SU-DHL-6 (cell line): Measurements from ENCODE around the gene PTH2.

Experiments used
- H2AFZ ChIP-seq: fragments of 200-600 bp; sonication (generic); 2 replicates; pipeline ENCODE4 v1.6.1; 2014; ENCODE audit warnings: low read depth, mild to moderate bottlenecking, moderate library complexity, mixed read lengths, antibody characterized with exemption, low read length; ENCODE audit not compliant: severe bottlenecking
- H3F3A ChIP-seq: fragments of 200-600 bp; shearing (Covaris generic); 2 replicates; pipeline ENCODE4 v1.6.0; 2016; ENCODE audit warnings: antibody characterized with exemption, mild to moderate bottlenecking; ENCODE audit not compliant: insufficient read depth
- H3K27ac ChIP-seq: fragments of 200-600 bp; sonication (generic); 2 replicates; pipeline ENCODE4 v1.5.1; 2016; ENCODE audit warnings: low read depth, mild to moderate bottlenecking, low read length, moderate library complexity, mixed read lengths
- H3K27me3 ChIP-seq: fragments of 200-600 bp; sonication (generic), shearing (Covaris generic); 2 replicates; pipeline ENCODE4 v1.6.0; 2014; ENCODE audit warnings: mild to moderate bottlenecking, low read length
- H3K36me3 ChIP-seq: fragments of 200-600 bp; sonication (generic); 2 replicates; pipeline ENCODE4 v1.6.1; 2014; ENCODE audit warnings: mild to moderate bottlenecking, low read length, mixed read lengths
- H3K4me2 ChIP-seq: fragments of 300-600, 200-600 bp; shearing (Covaris generic), sonication (generic); 2 replicates; pipeline ENCODE4 v1.6.0; 2014; ENCODE audit warnings: low read length, low read depth, mild to moderate bottlenecking; ENCODE audit not compliant: poor library complexity, severe bottlenecking
- H3K4me3 ChIP-seq: fragments of 200-600 bp; sonication (generic); 2 replicates; pipeline ENCODE4 v1.5.1; 2014; ENCODE audit warnings: antibody characterized with exemption, low read length, mild to moderate bottlenecking, mixed read lengths; ENCODE audit not compliant: insufficient read depth, poor library complexity, severe bottlenecking
- H3K79me2 ChIP-seq: fragments of 200-600 bp; sonication (generic); 2 replicates; pipeline ENCODE4 v1.6.1; 2014; ENCODE audit warnings: mild to moderate bottlenecking, low read length, moderate library complexity; ENCODE audit not compliant: insufficient read depth
- H3K9ac ChIP-seq: fragments of 200-600 bp; sonication (generic); 2 replicates; pipeline ENCODE4 v1.7.0; 2014; ENCODE audit warnings: mild to moderate bottlenecking, low read length
- H3K9me2 ChIP-seq: fragments of 200-600 bp; sonication (generic); replicated peaks from 2 replicates; pipeline ENCODE4 v1.6.1; 2014; ENCODE audit warnings: low read length; ENCODE audit not compliant: insufficient read depth
- H3K9me3 ChIP-seq: fragments of 200-600 bp; sonication (generic); 2 replicates; pipeline ENCODE4 v1.6.1; 2014; ENCODE audit warnings: low read length, mixed read lengths; ENCODE audit not compliant: insufficient read depth
- H4K20me1 ChIP-seq: fragments of 200-600 bp; sonication (generic); 2 replicates; pipeline ENCODE4 v1.6.1; 2014; ENCODE audit warnings: low read depth, mild to moderate bottlenecking, antibody characterized with exemption, low read length, moderate library complexity, mixed read lengths
- CTCF ChIP-seq: fragments of 200-600 bp; sonication (generic); IDR thresholded peaks from one replicate; pipeline ENCODE4 v1.5.1; 2017; ENCODE audit warnings: antibody characterized with exemption, mild to moderate bottlenecking, low read length, moderate library complexity; ENCODE audit not compliant: insufficient read depth, poor library complexity, severe bottlenecking
- EZH2phosphoT487 ChIP-seq: fragments of 200-600 bp; sonication (generic), shearing (Covaris generic); conservative IDR thresholded peaks from 2 replicates; pipeline ENCODE4 v1.6.1; 2018; ENCODE audit warnings: mild to moderate bottlenecking, antibody characterized with exemption, low read length, moderate library complexity, mixed read lengths

PTH2 gene, protein sequence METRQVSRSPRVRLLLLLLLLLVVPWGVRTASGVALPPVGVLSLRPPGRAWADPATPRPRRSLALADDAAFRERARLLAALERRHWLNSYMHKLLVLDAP

DNA sequence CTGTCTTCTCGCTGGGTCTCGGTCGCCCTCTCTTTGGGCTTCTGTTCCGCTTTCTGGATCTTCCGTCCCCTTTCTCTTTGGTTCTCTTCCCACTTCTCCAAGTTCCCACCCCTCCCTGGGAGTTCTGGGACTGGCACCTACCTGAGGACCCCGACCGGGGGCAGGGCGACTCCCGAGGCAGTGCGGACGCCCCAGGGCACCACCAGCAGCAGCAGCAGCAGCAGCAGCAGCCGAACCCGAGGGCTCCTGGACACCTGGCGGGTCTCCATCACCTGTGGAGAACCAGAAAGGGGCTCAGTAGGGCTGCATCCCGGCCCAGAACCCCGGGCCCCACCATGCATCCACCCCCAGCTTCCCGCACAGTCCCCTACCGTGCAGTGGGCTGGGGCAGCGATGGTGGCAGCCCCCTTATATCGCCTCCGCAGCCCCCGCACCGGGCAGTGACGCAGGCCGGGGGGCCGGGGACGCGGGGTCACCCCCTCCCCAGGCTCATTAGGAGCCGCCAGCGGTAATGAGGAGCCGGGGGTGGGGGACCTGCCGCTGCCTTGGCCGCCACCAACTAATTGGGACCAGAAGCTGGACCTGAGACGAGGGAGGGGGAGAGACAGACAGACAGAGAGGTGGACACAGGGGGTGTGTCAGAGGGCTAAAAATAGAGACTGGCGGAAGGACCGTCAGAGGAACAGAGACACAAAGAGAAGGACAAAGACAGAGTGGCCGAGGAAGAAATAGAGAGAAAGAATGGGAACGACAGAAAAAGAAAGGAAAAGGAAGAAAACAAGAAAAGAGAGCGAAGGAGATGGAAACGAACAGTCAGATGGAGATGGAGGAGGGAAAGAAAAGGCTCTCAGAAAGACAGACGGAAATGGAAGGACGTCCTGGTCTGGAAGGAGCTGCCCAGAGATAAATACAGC lies at the start of gene PTH2:
Gene PTH2, minus strand, starts transcription at position 371 of the 914 bp plus-strand sequence. Its CDS starts 102 bp downstream, at position 269.
- no peaks in the 10 kb centered on the region for H3K27me3 ChIP-seq
- no peaks in the 10 kb centered on the region for H3K36me3 ChIP-seq
- H3K4me2 ChIP-seq = no peak within 1 kb of the TSS
- H3K9me3 ChIP-seq = no peaks in the 10 kb centered on the region
- no peaks in the 10 kb centered on the region for H3F3A ChIP-seq
- no peaks in the 10 kb centered on the region for H3K79me2 ChIP-seq
- H3K4me3 ChIP-seq = no peak within 1 kb of the TSS
- no peak within 1 kb of the TSS for H3K9ac ChIP-seq
- no peak within 1 kb of the TSS for H2AFZ ChIP-seq
- H3K9me2 ChIP-seq = no peaks in the 10 kb centered on the region
- no peak for TF ChIP-seq CTCF
- no peak for TF ChIP-seq EZH2phosphoT487
- no peak within 1 kb of the TSS for H3K27ac ChIP-seq
- H4K20me1 ChIP-seq = no peaks in the 10 kb centered on the region

GRCh38 chr19:49472936-49473335 lies 49.7 kb upstream of the PTH2 start:
- Histone ChIP-seq H3K27me3 (no peaks in the 10 kb centered on the region), H3K27ac (no peak overlapping the region)

DNA sequence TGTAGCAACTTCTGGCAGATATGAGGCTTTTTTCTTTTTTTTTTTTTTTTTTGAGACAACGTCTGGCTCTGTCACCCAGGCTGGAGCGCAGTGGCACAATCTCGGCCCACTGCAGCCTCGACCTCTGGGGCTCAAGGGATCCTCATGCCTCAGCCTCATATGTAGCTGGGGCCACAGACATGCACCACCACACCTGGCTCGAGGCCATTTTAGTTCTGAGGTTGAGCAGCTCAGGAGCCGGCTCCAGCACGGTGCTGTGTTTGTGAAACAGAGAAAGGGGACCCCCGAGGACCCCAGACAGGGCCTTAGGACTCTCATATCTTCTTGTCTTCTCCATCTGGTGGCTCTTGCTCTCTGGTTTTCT lies 47.4 kb upstream of the PTH2 start:
- Histone ChIP-seq H3F3A (peaks cover 13% of the 10 kb centered on the region; the same call in 1 of the 2 replicates), H3K9me2 (no peaks in the 10 kb centered on the region), H3K9ac (no peak overlapping the region), H4K20me1 (no peaks in the 10 kb centered on the region), H3K4me3 (no peak overlapping the region), H3K4me2 (no peak overlapping the region), H3K27me3 (no peaks in the 10 kb centered on the region), H3K36me3 (no peaks in the 10 kb centered on the region), H3K79me2 (no peaks in the 10 kb centered on the region), H2AFZ (no peak overlapping the region), H3K27ac (0 out of 2 replicates have a peak overlapping the region, but pooled peaks have one; percentile 40), H3K9me3 (no peaks in the 10 kb centered on the region)
- no peak for TF ChIP-seq EZH2phosphoT487
- no peak for TF ChIP-seq CTCF

More at GRCh38 chr19:49472936-49473335, 49.7 kb upstream of the PTH2 start:
- H4K20me1 ChIP-seq = no peaks in the 10 kb centered on the region
- no peaks in the 10 kb centered on the region for H3K79me2 ChIP-seq
- no peaks in the 10 kb centered on the region for H3K9me2 ChIP-seq
- no peaks in the 10 kb centered on the region for H3K36me3 ChIP-seq
- no peak overlapping the region for H3K4me3 ChIP-seq
- no peak overlapping the region for H2AFZ ChIP-seq
- H3F3A ChIP-seq = peaks cover 13% of the 10 kb centered on the region; the same call in 1 of the 2 replicates
- H3K9ac ChIP-seq = no peak overlapping the region
- no peak overlapping the region for H3K4me2 ChIP-seq
- no peaks in the 10 kb centered on the region for H3K9me3 ChIP-seq
- TF ChIP-seq EZH2phosphoT487 (no peak), CTCF (no peak)
